GM18861 (cell line): ENCODE measurements around the gene LRRN2.

Experiments
- ATAC-seq: cut with Tn5 transposase; IDR thresholded peaks from one replicate; pipeline ENCODE4 v1.9.1; 2021; ENCODE audit not compliant: unreplicated experiment

The LRRN2 gene

GRCh38 chr1:204712708-204713430 is 27.3 kb upstream of the LRRN2 start:
- ATAC-seq, result no peak

GRCh38 chr1:204711947-204712701 is 26.6 kb upstream of the LRRN2 start:
- ATAC-seq, result no peak

GRCh38 chr1:204711103-204711946 is 25.8 kb upstream of the LRRN2 start:
- ATAC-seq, result no peak

GRCh38 chr1:204709960-204710912 is 24.7 kb upstream of the LRRN2 start:
- no peak for ATAC-seq

GRCh38 chr1:204709021-204709420 is 23.5 kb upstream of the LRRN2 start:
- no peak for ATAC-seq

- no peak for ATAC-seq
These were observed 21.4 kb upstream of the LRRN2 start for GRCh38 chr1:204706838-204707509.

- ATAC-seq, result no peak
These were observed 20.6 kb upstream of the LRRN2 start for GRCh38 chr1:204705888-204706837.

- ATAC-seq, result no peak
These were observed 19.9 kb upstream of the LRRN2 start for GRCh38 chr1:204705493-204705811.

- no peak for ATAC-seq
These were observed 19.4 kb upstream of the LRRN2 start for GRCh38 chr1:204704794-204705492.

- no peak for ATAC-seq
These were observed 18.5 kb upstream of the LRRN2 start for GRCh38 chr1:204703826-204704612.

GRCh38 chr1:204703268-204703664 is 17.7 kb upstream of the LRRN2 start:
- ATAC-seq, result no peak

GRCh38 chr1:204702552-204703267 is 17.2 kb upstream of the LRRN2 start:
- no peak for ATAC-seq

- ATAC-seq, result no peak
These were observed 15.7 kb upstream of the LRRN2 start for GRCh38 chr1:204701229-204701628.

GRCh38 chr1:204697893-204698292 is 12.4 kb upstream of the LRRN2 start:
- no peak for ATAC-seq

GRCh38 chr1:204696606-204697005 is 11.1 kb upstream of the LRRN2 start:
- ATAC-seq, result no peak

GRCh38 chr1:204695692-204696091 is 10.2 kb upstream of the LRRN2 start:
- no peak for ATAC-seq

- ATAC-seq, result no peak
These were observed 8.6 kb upstream of the LRRN2 start for GRCh38 chr1:204694145-204694544.
